HG03045 (cell line): Measurements from ENCODE around the gene CD80.

ENCODE experiments used
- ATAC-seq: cut with Tn5 transposase; IDR thresholded peaks from one replicate; pipeline ENCODE4 v1.9.1; 2021; ENCODE audit warnings: mild to moderate bottlenecking, moderate library complexity; ENCODE audit not compliant: unreplicated experiment

The CD80 gene

GRCh38 chr3:119550192-119550910 is 9.1 kb downstream of the CD80 start:
- peak; percentile 32 for ATAC-seq

- no peak for ATAC-seq
Observed at GRCh38 chr3:119548341-119548740, 11.1 kb downstream of the CD80 start.

DNA sequence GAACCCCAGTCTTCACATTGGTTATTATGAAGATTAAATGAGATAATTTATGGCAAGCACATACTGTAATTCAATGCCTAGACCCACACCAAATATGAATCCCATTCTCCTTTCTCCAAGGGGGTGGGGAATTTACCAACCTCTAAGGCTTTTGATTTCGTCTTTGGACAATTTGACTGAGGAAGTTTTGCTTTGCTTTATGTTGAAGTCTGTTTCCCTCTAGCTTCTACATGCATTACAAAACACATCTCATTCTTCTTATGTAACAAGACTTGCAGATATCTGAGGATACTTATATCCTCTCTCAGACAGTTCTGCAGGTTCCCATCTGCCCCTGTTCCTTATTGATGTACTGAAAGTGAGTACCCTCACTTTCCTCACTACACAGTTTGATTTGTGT is 12.2 kb downstream of the CD80 start:
- no peak for ATAC-seq

- no peak for ATAC-seq
Observed at GRCh38 chr3:119543147-119543546, 16.3 kb downstream of the CD80 start.

DNA sequence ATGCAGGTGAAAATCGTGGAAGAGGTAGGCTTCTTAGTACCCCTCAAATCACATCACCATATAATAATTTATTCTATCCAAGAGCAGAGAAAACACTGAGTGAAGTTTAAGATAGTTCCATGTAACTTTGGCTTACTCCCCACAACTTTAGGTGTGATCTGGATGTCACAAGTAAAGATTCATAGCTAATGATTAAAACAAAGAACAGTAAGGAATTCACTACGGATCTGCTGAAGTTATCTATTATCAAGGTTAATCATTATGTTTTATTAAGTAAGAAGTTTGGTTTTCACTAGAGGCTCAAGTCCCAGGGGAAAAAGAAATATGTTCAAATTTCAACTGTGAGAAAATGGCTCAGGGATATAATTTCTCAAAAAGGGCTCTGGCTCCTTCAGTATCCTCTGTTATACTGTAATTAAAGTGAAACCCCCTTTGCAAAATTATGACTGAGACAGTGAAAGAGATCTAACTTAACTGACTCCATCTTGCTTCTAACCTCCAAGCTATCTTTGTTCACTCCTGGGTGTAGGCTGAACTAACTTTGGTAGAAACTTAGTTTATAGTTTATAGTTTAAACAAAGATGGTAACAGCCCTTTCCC is 17.1 kb downstream of the CD80 start:
- ATAC-seq: no peak

GRCh38 chr3:119541547-119541946 is 17.9 kb downstream of the CD80 start:
- ATAC-seq: no peak

DNA sequence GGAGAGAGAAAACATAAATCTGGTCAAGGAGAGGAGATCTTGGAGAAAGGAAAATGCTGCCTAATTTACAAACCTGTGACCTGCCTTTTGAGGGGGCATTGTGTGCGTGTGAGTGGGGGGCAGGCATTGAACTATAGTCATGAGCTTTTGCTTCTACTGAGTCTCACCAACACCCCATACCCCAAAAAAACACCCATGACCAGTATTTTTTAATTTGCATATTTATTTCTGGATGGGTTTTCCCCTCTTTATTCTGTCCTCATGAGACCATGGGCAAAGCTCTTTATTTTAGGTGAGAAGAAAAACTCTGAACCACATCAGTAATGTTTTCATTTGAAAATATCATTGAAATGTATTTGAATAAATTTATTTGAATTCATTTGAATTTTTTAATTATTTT is 20.6 kb downstream of the CD80 start:
- ATAC-seq: no peak

DNA sequence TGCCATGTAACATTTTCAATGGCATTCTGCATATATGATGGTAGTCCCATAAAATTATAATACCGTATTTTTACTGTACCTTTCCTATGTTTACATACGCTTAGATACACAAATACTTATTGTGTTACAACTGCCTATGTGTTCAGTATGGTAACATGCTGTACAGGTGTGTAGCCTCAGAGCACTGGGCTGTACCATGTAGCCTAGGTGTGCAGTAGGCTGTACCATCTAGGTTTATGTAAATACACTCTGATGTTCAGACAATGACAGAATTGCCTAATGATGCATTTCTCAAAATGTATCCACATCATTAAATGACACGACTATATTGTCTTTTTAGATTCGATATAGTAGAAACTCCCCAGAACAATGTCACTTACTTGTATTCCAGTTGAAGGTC is 22.7 kb downstream of the CD80 start:
- ATAC-seq: no peak

DNA sequence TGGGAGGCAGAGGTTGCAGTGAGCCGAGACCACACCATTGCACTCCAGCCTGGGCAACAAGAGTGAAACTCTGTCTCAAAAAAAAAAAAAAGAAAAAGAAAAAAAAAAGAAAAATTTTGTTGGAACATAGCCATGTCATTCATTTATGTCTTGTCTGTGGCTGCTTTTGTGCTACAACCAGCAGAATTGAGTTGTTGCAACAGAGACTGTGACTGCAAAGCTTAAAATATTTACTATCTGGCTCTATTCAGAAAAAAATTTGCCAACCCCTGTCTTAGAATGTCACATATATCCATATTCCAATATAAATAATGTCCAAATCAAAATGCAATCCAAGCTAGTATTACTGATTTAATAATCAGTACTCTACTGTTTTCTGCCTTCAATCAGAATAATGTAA is 25.1 kb downstream of the CD80 start:
- no peak for ATAC-seq

GRCh38 chr3:119531151-119531550 is 28.3 kb downstream of the CD80 start:
- ATAC-seq: no peak

DNA sequence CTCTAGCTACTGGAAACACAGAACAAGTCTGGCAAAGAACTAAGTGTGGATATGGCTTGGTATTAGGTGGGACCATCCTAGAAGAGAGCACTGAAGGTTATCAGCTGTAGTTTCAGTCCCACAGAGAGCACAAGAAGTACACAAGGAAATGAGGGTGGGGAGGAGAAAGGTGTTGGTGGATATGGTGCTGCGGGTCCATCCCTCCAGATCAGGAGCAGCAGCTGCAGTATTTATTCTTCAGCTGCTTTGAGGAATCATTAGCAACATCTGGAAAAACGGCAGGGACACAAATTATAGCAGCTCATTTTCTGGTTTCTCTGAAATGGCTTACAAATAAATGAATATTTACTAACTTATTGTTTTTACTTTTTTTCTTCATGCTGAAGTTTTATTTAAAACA is 29.0 kb downstream of the CD80 start:
- no peak for ATAC-seq

DNA sequence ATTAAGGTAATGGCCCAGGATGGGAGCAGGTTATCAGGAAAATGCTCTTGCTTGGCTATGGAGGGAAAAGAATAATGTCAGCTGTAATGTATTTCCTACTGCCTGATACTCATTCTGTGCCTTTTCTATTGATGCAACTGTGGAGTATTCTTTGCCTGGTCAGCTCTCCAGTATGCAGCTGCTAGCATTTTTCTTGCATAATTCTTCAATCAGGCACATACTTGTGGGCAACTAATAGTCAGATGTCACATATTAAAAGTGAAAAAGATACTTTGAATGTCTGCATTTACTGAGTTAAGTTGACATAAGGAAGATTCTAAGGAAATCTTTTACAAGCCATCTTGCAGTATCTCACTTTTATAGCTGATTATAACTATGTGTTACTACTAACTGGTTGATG is 29.5 kb downstream of the CD80 start:
- ATAC-seq: no peak

DNA sequence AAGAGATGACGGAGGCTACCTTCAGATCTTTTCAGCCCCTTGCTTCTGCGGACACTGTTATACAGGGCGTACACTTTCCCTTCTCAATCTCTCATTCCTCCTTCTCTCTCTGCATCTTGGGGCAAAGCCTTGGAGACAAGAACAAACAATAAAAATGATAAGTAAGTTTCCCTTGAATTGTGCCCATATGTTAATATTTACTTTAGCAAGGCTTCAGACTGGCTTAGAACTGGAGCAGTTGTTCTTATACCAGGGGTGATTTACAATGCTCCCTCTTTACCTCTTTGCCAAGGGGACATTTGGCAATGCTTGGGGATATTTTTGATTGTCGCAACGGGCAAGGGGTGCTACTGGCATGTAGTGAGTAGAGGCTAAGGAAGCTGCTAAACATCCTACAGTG is 31.7 kb downstream of the CD80 start:
- no peak for ATAC-seq

DNA sequence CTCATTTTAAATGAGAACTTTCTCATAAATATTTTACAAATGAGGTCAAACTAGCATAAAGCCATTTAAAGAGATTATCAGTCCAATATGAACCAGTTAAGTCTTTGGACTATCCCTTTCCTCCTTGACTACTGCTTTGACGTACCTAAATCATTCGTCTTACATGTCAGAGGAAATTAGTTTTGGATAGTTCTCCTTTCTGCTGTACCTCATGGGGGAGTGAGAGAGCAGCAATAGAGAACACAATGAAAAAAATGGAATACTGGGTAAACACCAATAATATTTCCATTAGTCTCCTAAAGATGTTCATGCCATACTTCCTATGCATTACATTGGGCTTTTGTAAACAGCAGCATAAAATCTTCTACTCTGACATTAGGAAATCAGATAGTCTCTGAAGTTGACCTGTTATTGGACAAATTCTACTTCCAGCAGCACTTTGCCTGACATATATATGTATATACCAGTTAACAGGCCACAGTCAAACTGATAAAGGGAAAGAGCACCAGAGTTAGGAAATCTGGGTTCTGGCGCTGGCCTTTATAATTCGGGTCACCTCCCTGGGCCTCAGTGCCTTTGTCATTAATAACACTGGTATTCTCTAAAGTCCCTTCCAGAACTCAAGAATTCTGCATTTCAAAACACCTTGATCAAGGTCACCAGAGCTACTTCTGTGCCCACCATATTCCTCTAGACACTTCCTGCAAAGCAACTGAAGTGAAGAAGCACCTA is 34.3 kb downstream of the CD80 start:
- no peak for ATAC-seq

- ATAC-seq: no peak
Observed at GRCh38 chr3:119518026-119518425, 41.4 kb downstream of the CD80 start.

DNA sequence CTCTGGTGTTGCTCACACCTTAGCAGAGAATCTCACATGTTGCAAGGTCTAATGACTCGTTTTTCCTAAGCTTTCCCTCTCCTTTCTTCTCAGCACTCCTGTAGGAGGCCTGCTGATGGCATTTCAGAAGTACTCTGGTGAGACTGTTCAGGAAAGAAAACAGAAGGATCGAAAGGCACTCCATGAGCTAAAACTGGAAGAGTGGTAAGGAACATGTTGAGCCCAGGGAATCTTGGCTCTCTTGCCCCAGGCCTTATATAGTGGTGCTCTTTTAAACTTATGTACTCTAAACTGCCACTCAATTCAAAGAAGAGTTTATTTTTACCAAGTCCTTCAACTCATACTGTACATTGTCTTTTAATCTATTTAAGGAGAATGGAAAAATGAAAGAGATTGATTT is 42.3 kb downstream of the CD80 start:
- ATAC-seq: no peak

- no peak for ATAC-seq
Observed at GRCh38 chr3:119514637-119515036, 44.8 kb downstream of the CD80 start.

- no peak for ATAC-seq
Observed at GRCh38 chr3:119510690-119511089, 48.7 kb downstream of the CD80 start.

DNA sequence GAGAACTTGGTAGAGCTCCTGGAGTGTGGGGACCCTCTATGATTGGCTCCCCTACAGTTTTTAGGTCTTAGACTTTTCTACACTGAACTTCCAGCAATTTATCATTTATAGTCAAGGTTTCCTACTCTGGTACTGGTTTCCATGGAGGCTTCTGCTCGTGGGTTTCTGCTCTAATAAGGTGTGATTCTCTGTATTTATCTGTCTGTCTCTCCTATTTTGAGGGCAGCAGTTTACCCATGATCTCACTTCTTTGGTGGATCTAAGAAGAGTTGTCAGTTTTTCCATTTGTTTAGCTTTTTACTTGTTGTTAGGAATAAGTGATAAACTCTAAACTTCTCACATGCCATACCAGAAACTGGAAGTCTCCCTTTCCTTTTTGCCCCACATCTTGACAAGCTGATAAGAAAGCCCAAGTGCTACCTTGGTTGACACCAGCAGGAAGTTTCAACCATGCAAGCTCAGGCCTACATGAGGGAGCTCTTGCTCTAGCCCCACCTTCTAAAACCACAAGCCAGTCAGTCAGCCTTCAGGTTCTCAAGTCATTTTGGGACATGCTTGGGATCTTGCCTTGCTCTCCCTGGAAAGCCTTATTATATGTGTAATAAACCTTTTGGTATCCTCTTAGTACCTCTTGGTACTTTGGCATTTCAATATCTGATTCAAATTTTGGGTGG is 51.1 kb downstream of the CD80 start:
- ATAC-seq: no peak

DNA sequence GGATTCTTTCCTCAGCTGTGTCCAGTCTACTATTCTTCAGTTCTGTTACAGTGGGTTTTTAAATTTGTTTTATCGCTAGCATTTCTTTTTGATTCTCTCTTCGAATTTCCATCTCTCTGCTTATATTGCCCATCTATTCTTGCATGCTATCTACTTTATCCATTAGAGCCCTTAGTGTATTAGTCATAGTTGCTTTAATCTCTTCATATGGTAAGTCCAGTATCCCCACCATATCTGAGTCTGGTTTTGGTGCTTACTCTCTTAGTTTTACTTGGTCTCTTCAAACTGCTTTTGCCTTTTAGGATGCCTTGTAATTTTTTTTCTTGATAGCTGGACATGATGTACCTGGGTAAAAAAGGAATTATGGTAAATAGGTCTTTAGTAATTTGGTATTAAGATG is 52.0 kb downstream of the CD80 start:
- ATAC-seq: no peak

DNA sequence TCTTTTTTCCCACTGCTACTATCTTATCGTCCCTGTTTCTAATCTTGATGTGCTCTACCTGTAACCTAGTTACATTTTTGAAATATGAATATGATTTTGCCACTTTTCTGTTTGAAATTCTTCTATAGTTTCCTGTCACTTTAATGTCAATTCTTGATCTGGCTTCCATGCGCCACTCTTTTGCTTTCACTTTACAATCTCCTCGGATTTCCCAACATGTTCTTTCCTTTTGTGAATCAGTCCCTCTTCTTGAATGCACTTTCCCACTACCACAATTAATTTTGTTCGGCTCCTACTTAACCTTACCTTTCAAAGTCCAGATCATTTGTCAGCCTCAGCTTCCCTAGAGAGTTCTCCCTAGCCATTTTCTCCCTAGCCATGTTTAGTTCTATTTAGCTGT is 52.8 kb downstream of the CD80 start:
- ATAC-seq: no peak

GRCh38 chr3:119500901-119501300 is 58.5 kb downstream of the CD80 start:
- ATAC-seq: no peak
